ENCODE results near the gene ADAMTS9. TPM values are rescaled to one million over a fixed set of nuclear protein-coding genes. Genes with fewer than 3 reads are reported as not detected.

Gene ADAMTS9
- total RNA-seq, 1 experiment from 2014 or later, result 0.46 TPM

DNA sequence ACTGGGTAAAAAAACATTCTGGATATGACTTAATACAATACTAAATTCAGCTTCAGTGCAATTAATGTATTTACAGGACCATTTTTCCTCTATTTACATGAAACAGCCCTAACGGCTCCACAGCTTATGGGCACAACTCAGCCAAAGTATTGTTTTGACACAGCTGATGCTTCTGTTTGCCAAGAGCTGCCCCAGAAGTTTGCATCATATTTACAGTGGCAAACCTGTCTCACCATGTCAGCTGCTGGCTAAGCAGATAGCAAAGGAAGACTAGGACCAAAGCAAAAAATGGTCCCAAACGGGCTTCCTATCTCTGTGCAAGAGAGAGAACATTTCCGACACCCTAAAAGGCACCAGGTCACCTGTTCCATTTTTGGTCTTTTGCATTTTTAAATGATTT is 94.5 kb downstream of the ADAMTS9 start:
- no peak overlapping the region for H4K8ac ChIP-seq (replicated peaks; ENCODE audit: insufficient read length, low read depth, low read length)
- no peak for DNase-seq
- no peak overlapping the region for H3K9ac ChIP-seq (ENCODE audit: extremely low read depth, insufficient read length, low read length)
- H3K4me1 ChIP-seq (ENCODE audit: insufficient read depth, low read length), result no peaks in the 10 kb centered on the region
- peaks cover 2% of the 10 kb centered on the region in 2 experiments for H3K4me1 Mint-ChIP-seq
- H2AK5ac ChIP-seq (ENCODE audit: insufficient read length, low read length), result no peak overlapping the region
- H3K27ac ChIP-seq (ENCODE audit: insufficient read length, low read depth, low read length), result no peak overlapping the region
- H3K56ac ChIP-seq (ENCODE audit: insufficient read length, low read depth, low read length), result no peak overlapping the region
- H2BK15ac ChIP-seq (ENCODE audit: low read depth, low read length), result no peak overlapping the region
- no peaks in the 10 kb centered on the region for H3K79me2 ChIP-seq (ENCODE audit: insufficient read depth, low read length)
- H3K9me3 Mint-ChIP-seq, result no peaks in the 10 kb centered on the region
- H3K27me3 ChIP-seq (ENCODE audit: insufficient read depth, low read length), result no peaks in the 10 kb centered on the region
- TF ChIP-seq, protein P1, sequence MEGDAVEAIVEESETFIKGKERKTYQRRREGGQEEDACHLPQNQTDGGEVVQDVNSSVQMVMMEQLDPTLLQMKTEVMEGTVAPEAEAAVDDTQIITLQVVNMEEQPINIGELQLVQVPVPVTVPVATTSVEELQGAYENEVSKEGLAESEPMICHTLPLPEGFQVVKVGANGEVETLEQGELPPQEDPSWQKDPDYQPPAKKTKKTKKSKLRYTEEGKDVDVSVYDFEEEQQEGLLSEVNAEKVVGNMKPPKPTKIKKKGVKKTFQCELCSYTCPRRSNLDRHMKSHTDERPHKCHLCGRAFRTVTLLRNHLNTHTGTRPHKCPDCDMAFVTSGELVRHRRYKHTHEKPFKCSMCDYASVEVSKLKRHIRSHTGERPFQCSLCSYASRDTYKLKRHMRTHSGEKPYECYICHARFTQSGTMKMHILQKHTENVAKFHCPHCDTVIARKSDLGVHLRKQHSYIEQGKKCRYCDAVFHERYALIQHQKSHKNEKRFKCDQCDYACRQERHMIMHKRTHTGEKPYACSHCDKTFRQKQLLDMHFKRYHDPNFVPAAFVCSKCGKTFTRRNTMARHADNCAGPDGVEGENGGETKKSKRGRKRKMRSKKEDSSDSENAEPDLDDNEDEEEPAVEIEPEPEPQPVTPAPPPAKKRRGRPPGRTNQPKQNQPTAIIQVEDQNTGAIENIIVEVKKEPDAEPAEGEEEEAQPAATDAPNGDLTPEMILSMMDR (conservative IDR thresholded peaks at IDR 0.05), result no peak
- no peak overlapping the region for H2BK20ac ChIP-seq (ENCODE audit: low read depth, low read length, poor library complexity, severe bottlenecking)
- no peak overlapping the region for H3K18ac ChIP-seq (ENCODE audit: insufficient read length, low read depth, low read length)
- no peak overlapping the region for H2BK5ac ChIP-seq (ENCODE audit: insufficient read length, low read length)
- no peak overlapping the region for H2AFZ ChIP-seq (ENCODE audit: low read length)
- H3K27ac Mint-ChIP-seq, result no peak overlapping the region
- H3K27me3 Mint-ChIP-seq (ENCODE audit: low read depth), result no peaks in the 10 kb centered on the region; the same call in 1 of the 2 replicates
- no peaks in the 10 kb centered on the region for H3K9me3 ChIP-seq (ENCODE audit: control insufficient read depth, low read depth, low read length)
- no peak overlapping the region for H3K4me3 Mint-ChIP-seq
- no peak overlapping the region for H4K5ac ChIP-seq (ENCODE audit: insufficient read length, low read depth, low read length)
- no peak overlapping the region for H2BK120ac ChIP-seq (ENCODE audit: low read depth, low read length, poor library complexity, severe bottlenecking)
- no peaks in the 10 kb centered on the region for H4K20me1 ChIP-seq (ENCODE audit: control insufficient read depth, insufficient read depth, insufficient read length)
- H3K14ac ChIP-seq (ENCODE audit: insufficient read depth, low read length), result no peak overlapping the region
- no peaks in the 10 kb centered on the region for H3K79me1 ChIP-seq (ENCODE audit: insufficient read depth, low read depth, low read length, poor library complexity, severe bottlenecking)
- no peak overlapping the region for H4K91ac ChIP-seq (ENCODE audit: insufficient read length, low read depth, low read length)
- no peaks in the 10 kb centered on the region; a peak in 1 of 7 replicates for H3K36me3 Mint-ChIP-seq (ENCODE audit: insufficient read depth in 1 of 3, low read depth in 3 of 3)
- no peak overlapping the region for H2BK12ac ChIP-seq (ENCODE audit: insufficient read length, low read depth, low read length)
- no CpG with 5 or more reads among the region's 3 CpGs for WGBS (ENCODE audit: extremely low coverage, insufficient read length, low lambda C conversion rate)
- no peak overlapping the region for H3K4me2 ChIP-seq (ENCODE audit: insufficient read depth, insufficient read length, low read length)
- no peak overlapping the region for H3T11ph ChIP-seq (ENCODE audit: low read length)
- H3K23me2 ChIP-seq (ENCODE audit: insufficient read length, low read depth, low read length, poor library complexity, severe bottlenecking), result no peaks in the 10 kb centered on the region
- H3K4ac ChIP-seq (ENCODE audit: low read depth, low read length), result no peak overlapping the region
- no peak overlapping the region for H3K23ac ChIP-seq (ENCODE audit: insufficient read length, low read depth, low read length)
